Regular cardiac myocyte (primary cell): Measurements from ENCODE around the gene IZUMO1. TPM values are rescaled to one million over a fixed set of nuclear protein-coding genes. Genes with fewer than 3 reads are reported as not detected.

Experiments
- total RNA-seq: library from RNA; depleted of rRNA; stranded (reverse); fragments of >200 nt; gene quantifications from 2 replicates; pipeline ENCODE4 v1.2.3, GENCODE V29; 2014

IZUMO1 gene
- not detected in 2 replicates for total RNA-seq

GRCh38 chr19:48746738-48747575 lies at the start of gene IZUMO1:
Gene IZUMO1 (minus strand): TSS chr19:48746909. CDS start chr19:48745859, 1,050 bp downstream.

GRCh38 chr19:48755084-48755641 lies 8.5 kb upstream of the IZUMO1 start, which contains the start of gene FGF21:
Gene FGF21 (plus strand): TSS chr19:48755524. CDS start chr19:48756237, 713 bp downstream.

GRCh38 chr19:48752496-48753365 lies 6.0 kb upstream of the IZUMO1 start, which contains the start of gene FUT1:
Gene FUT1 (minus strand): TSS chr19:48752641. CDS start chr19:48751281, 1,360 bp downstream.

GRCh38 chr19:48740164-48740972 lies 6.3 kb downstream of the IZUMO1 start, which contains the start of gene RASIP1:
Gene RASIP1 (minus strand): TSS chr19:48740610. CDS start chr19:48740282, 328 bp downstream.

GRCh38 chr19:48719263-48720171 lies 27.2 kb downstream of the IZUMO1 start, which contains the start of gene MAMSTR:
Gene MAMSTR (minus strand): TSS chr19:48719725. CDS start chr19:48719031, 694 bp downstream.

GRCh38 chr19:48695743-48696352 lies 50.9 kb downstream of the IZUMO1 start, which contains the start of gene FUT2:
Gene FUT2 (plus strand): TSS chr19:48695971. CDS start chr19:48702957, 6,986 bp downstream.

Other genes with a start within 250 kb of the IZUMO1 start
- not detected in 2 replicates for gene LMTK3, start 235.1 kb downstream of the IZUMO1 start, total RNA-seq
- 0.28 TPM in 1 of 2 replicates, not detected in the other for gene SULT2B1, start 194.7 kb downstream of the IZUMO1 start, total RNA-seq
- not detected in 2 replicates for gene SPACA4, start 140.2 kb downstream of the IZUMO1 start, total RNA-seq
- 0.56 and 0.58 TPM in 2 replicates for gene FAM83E, start 131.8 kb downstream of the IZUMO1 start, total RNA-seq
- 2,069 and 2,218 TPM in 2 replicates for gene RPL18, start 127.7 kb downstream of the IZUMO1 start, total RNA-seq
- 5.1 and 6.9 TPM in 2 replicates for gene SPHK2, start 127.4 kb downstream of the IZUMO1 start, total RNA-seq
- 1.3 and 6.2 TPM in 2 replicates for gene DBP, start 109.5 kb downstream of the IZUMO1 start, total RNA-seq
- 0.58 and 2.5 TPM in 2 replicates for gene CA11, start 100.7 kb downstream of the IZUMO1 start, total RNA-seq
- gene NTN5, start 73.9 kb downstream of the IZUMO1 start, total RNA-seq: 0.28 TPM in 1 of 2 replicates, not detected in the other
- gene FUT2, start 50.9 kb downstream of the IZUMO1 start, total RNA-seq: not detected in 2 replicates
- 0.19 and 0.28 TPM in 2 replicates for gene MAMSTR, start 27.2 kb downstream of the IZUMO1 start, total RNA-seq
- gene RASIP1, start 6.3 kb downstream of the IZUMO1 start, total RNA-seq: 0.58 and 0.85 TPM in 2 replicates
- under 0.01 and 0.58 TPM in 2 replicates for gene FUT1, start 5.7 kb upstream of the IZUMO1 start, total RNA-seq
- not detected in 2 replicates for gene FGF21, start 8.6 kb upstream of the IZUMO1 start, total RNA-seq
- 27.9 and 48.3 TPM in 2 replicates for gene BCAT2, start 64.1 kb upstream of the IZUMO1 start, total RNA-seq
- 0.38 and 2.5 TPM in 2 replicates for gene HSD17B14, start 89.6 kb upstream of the IZUMO1 start, total RNA-seq
- 5.6 and 10.4 TPM in 2 replicates for gene PLEKHA4, start 121.7 kb upstream of the IZUMO1 start, total RNA-seq
- gene PPP1R15A, start 125.5 kb upstream of the IZUMO1 start, total RNA-seq: 41.6 and 98.9 TPM in 2 replicates
- gene TULP2, start 151.8 kb upstream of the IZUMO1 start, total RNA-seq: not detected in 2 replicates
- 93.0 and 130 TPM in 2 replicates for gene NUCB1, start 153.4 kb upstream of the IZUMO1 start, total RNA-seq
- gene DHDH, start 186.8 kb upstream of the IZUMO1 start, total RNA-seq: 0.38 and 0.56 TPM in 2 replicates
- gene BAX, start 208.0 kb upstream of the IZUMO1 start, total RNA-seq: 96.4 and 104 TPM in 2 replicates
- gene FTL, start 218.4 kb upstream of the IZUMO1 start, total RNA-seq: 1,571 and 5,527 TPM in 2 replicates
- gene GYS1, start 246.4 kb upstream of the IZUMO1 start, total RNA-seq: 47.5 and 56.9 TPM in 2 replicates
- 138 and 392 TPM in 2 replicates for gene RUVBL2, start 247.0 kb upstream of the IZUMO1 start, total RNA-seq